ENCODE measurements around the gene YARS1.

DNA sequence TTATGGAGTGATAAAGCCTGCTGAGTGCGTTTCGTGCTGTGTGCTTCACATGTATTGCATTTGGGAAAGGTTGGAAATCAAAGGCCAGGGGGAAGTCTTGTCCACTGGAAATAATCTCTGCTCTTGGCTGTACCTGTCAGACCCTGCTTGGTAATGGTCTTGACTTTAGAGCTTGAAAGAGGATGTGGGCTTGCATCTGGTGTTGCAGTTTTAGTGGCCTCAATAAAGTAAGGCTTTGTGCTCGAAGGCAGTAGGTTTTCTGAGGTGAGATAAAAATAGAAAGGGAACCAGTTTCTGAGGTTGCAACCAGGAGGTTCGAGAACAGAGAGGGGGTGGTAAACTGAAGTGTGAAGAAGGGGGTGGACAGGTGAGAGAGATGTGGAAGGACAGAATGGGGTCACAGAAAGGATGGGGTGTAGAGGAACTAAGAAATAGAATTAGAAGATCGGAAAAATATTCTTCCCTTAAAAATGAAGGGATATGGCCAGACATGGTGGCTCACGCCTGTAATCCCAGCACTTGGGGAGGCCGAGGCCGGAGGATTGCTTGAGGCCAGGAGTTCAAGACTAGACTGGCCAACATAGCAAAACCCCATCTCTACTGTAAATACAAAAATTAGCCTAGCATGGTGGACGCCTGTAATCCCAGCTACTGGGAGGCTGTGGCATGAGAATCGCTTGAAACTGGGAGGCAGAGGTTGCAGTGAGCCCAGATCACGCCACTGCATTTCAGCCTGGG is 1.8 kb upstream of the YARS1 start:
- no peak for TF ChIP-seq EZH2 (IDR thresholded peaks at IDR 0.05)
- no peak for TF ChIP-seq POLR2AphosphoS5 (IDR thresholded peaks at IDR 0.05; ENCODE audit: borderline replicate concordance, low read depth, low read length)
- TF ChIP-seq FOXP2 (optimal IDR thresholded peaks at IDR 0.05; ENCODE audit: control extremely low read depth, extremely low read length, insufficient read depth), result no peak

Data from SK-N-MC (cell line).